MM.1S (cell line): Measurements from ENCODE around the gene PACC1.

Experiments
- DNase-seq: peaks from one replicate; pipeline ENCODE4 v3.0.0-alpha.2; 2015
- H2AFZ ChIP-seq: fragments of 300-600 bp; sonication (generic); 2 replicates; pipeline ENCODE4 v1.6.0; 2016; ENCODE audit warnings: antibody characterized with exemption, low read length
- H3F3A ChIP-seq: fragments of 300-600 bp; sonication (generic); 2 replicates; pipeline ENCODE4 v1.6.1; 2016; ENCODE audit warnings: mild to moderate bottlenecking, antibody characterized with exemption, low read length, moderate library complexity, mixed read lengths; ENCODE audit not compliant: insufficient read depth
- H3K27ac ChIP-seq: fragments of 300-600 bp; sonication (generic); 2 replicates; pipeline ENCODE4 v1.5.1; 2016; ENCODE audit warnings: mild to moderate bottlenecking, low read length
- H3K27me3 ChIP-seq: fragments of 300-600 bp; sonication (generic); replicated peaks from 2 replicates; pipeline ENCODE4 v1.6.0; 2016; ENCODE audit warnings: low read length; ENCODE audit not compliant: insufficient read depth
- H3K36me3 ChIP-seq: fragments of 300-600 bp; sonication (generic); replicated peaks from 2 replicates; pipeline ENCODE4 v1.6.1; 2016; ENCODE audit warnings: mild to moderate bottlenecking, low read length, mixed read lengths; ENCODE audit not compliant: insufficient read depth
- H3K4me1 ChIP-seq: fragments of 300-600 bp; sonication (generic); 2 replicates; pipeline ENCODE4 v1.6.1; 2016; ENCODE audit warnings: low read length, mixed read lengths
- H3K4me2 ChIP-seq: fragments of 300-600 bp; sonication (generic); 2 replicates; pipeline ENCODE4 v1.6.0; 2016; ENCODE audit warnings: low read depth, low read length
- H3K4me3 ChIP-seq: fragments of 300-600 bp; sonication (generic); 2 replicates; pipeline ENCODE4 v1.5.1; 2016; ENCODE audit warnings: low read length, mixed read lengths
- H3K79me2 ChIP-seq: fragments of 300-600 bp; sonication (generic); 2 replicates; pipeline ENCODE4 v1.6.1; 2016; ENCODE audit warnings: mixed run types, low read length, mixed read lengths
- H3K9ac ChIP-seq: fragments of 300-600 bp; sonication (generic); 2 replicates; pipeline ENCODE4 v1.6.1; 2016; ENCODE audit warnings: low read length, mixed read lengths
- H3K9me2 ChIP-seq: fragments of 300-600 bp; sonication (generic); replicated peaks from 2 replicates; pipeline ENCODE4 v1.6.1; 2016; ENCODE audit warnings: mild to moderate bottlenecking, low read length, mixed read lengths; ENCODE audit not compliant: insufficient read depth
- H3K9me3 ChIP-seq: fragments of 300-600 bp; sonication (generic); replicated peaks from 2 replicates; pipeline ENCODE4 v1.6.1; 2016; ENCODE audit warnings: mild to moderate bottlenecking, low read length, mixed read lengths; ENCODE audit not compliant: insufficient read depth
- H4K20me1 ChIP-seq: fragments of 300-600 bp; sonication (generic); 2 replicates; pipeline ENCODE4 v1.6.1; 2016; ENCODE audit warnings: mild to moderate bottlenecking, low read length, moderate library complexity, mixed read lengths; ENCODE audit not compliant: insufficient read depth
- EZH2 ChIP-seq: fragments of 300-600 bp; sonication (generic); optimal IDR thresholded peaks from 2 replicates; pipeline ENCODE3; 2017; ENCODE audit warnings: low read depth, mild to moderate bottlenecking, antibody characterized with exemption, low read length, mixed read lengths
- EZH2phosphoT487 ChIP-seq: fragments of 300-600 bp; sonication (generic); IDR thresholded peaks from 2 replicates; pipeline ENCODE4 v1.6.1; 2018; ENCODE audit warnings: antibody characterized with exemption, low read length
- TF ChIP-seq, protein P1 (sequence below): fragments of 300-600 bp; sonication (generic); IDR thresholded peaks from 2 replicates; pipeline ENCODE4 v1.5.1; 2016; ENCODE audit warnings: antibody characterized with exemption, low read length, mixed read lengths

The PACC1 gene

GRCh38 chr1:212451416-212452322, 37.0 kb upstream of the PACC1 start:
- no peaks in the 10 kb centered on the region for H3K79me2 ChIP-seq
- H3K9me2 ChIP-seq: no peaks in the 10 kb centered on the region
- no peaks in the 10 kb centered on the region for H3F3A ChIP-seq
- H3K9ac ChIP-seq: no peak overlapping the region
- H3K27me3 ChIP-seq: no peaks in the 10 kb centered on the region
- no peak overlapping the region for H3K4me3 ChIP-seq
- no peak overlapping the region for H2AFZ ChIP-seq
- no peaks in the 10 kb centered on the region for H4K20me1 ChIP-seq
- H3K36me3 ChIP-seq: no peaks in the 10 kb centered on the region
- H3K9me3 ChIP-seq: no peaks in the 10 kb centered on the region
- TF ChIP-seq EZH2phosphoT487 (no peak), EZH2 (no peak)
- H3K27ac ChIP-seq: no peak overlapping the region
- DNase-seq: no peak
- 0 out of 2 replicates have a peak, but pooled peaks cover 3% of the 10 kb centered on the region for H3K4me1 ChIP-seq
- no peak overlapping the region for H3K4me2 ChIP-seq

- no peak for DNase-seq
- TF ChIP-seq, protein P1, sequence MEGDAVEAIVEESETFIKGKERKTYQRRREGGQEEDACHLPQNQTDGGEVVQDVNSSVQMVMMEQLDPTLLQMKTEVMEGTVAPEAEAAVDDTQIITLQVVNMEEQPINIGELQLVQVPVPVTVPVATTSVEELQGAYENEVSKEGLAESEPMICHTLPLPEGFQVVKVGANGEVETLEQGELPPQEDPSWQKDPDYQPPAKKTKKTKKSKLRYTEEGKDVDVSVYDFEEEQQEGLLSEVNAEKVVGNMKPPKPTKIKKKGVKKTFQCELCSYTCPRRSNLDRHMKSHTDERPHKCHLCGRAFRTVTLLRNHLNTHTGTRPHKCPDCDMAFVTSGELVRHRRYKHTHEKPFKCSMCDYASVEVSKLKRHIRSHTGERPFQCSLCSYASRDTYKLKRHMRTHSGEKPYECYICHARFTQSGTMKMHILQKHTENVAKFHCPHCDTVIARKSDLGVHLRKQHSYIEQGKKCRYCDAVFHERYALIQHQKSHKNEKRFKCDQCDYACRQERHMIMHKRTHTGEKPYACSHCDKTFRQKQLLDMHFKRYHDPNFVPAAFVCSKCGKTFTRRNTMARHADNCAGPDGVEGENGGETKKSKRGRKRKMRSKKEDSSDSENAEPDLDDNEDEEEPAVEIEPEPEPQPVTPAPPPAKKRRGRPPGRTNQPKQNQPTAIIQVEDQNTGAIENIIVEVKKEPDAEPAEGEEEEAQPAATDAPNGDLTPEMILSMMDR: no peak
- TF ChIP-seq EZH2phosphoT487: no peak
- no peak for TF ChIP-seq EZH2
- Histone ChIP-seq H3K9ac (no peak overlapping the region), H3K9me3 (no peaks in the 10 kb centered on the region), H3K4me3 (no peak overlapping the region), H3K27me3 (no peaks in the 10 kb centered on the region), H3K36me3 (no peaks in the 10 kb centered on the region), H4K20me1 (no peaks in the 10 kb centered on the region), H3K4me1 (no peaks in the 10 kb centered on the region), H3K4me2 (no peak overlapping the region), H2AFZ (no peak overlapping the region), H3K9me2 (no peaks in the 10 kb centered on the region), H3K79me2 (no peaks in the 10 kb centered on the region), H3K27ac (no peak overlapping the region), H3F3A (no peaks in the 10 kb centered on the region)
Measured at GRCh38 chr1:212450331-212450881, 35.7 kb upstream of the PACC1 start.

- Histone ChIP-seq H3K4me3 (no peak overlapping the region), H3K36me3 (no peaks in the 10 kb centered on the region), H3K9ac (no peak overlapping the region), H3K27me3 (no peaks in the 10 kb centered on the region), H3K9me3 (no peaks in the 10 kb centered on the region), H4K20me1 (no peaks in the 10 kb centered on the region), H3K9me2 (no peaks in the 10 kb centered on the region), H3F3A (no peaks in the 10 kb centered on the region), H2AFZ (no peak overlapping the region), H3K4me1 (no peaks in the 10 kb centered on the region), H3K27ac (no peak overlapping the region), H3K79me2 (no peaks in the 10 kb centered on the region), H3K4me2 (no peak overlapping the region)
- DNase-seq: no peak
- no peak for TF ChIP-seq EZH2
- TF ChIP-seq EZH2phosphoT487: no peak
- TF ChIP-seq, protein P1: no peak
Measured at GRCh38 chr1:212447478-212447877, 32.8 kb upstream of the PACC1 start.

- Histone ChIP-seq H3K4me2 (no peak overlapping the region), H3K9ac (no peak overlapping the region), H3K27ac (no peak overlapping the region), H3K79me2 (no peaks in the 10 kb centered on the region), H3K4me3 (no peak overlapping the region), H3K4me1 (no peaks in the 10 kb centered on the region), H4K20me1 (no peaks in the 10 kb centered on the region), H3K9me2 (no peaks in the 10 kb centered on the region), H2AFZ (no peak overlapping the region), H3K27me3 (no peaks in the 10 kb centered on the region), H3F3A (no peaks in the 10 kb centered on the region), H3K36me3 (no peaks in the 10 kb centered on the region), H3K9me3 (no peaks in the 10 kb centered on the region)
- no peak for DNase-seq
- TF ChIP-seq EZH2phosphoT487: no peak
- TF ChIP-seq, protein P1: no peak
- TF ChIP-seq EZH2: no peak
Measured at GRCh38 chr1:212446333-212446732, 31.6 kb upstream of the PACC1 start.
